Endothelial cell of umbilical vein (primary cell): ENCODE results near the gene GALNT10. TPM values are rescaled to one million over a fixed set of nuclear protein-coding genes. Genes with fewer than 3 reads are reported as not detected.

Source experiments
- BruUV-seq: library from RNA; stranded (reverse); fragments of 400-500 nt; replicated peaks from 2 replicates; lab custom pipeline; 2021; lab: Mats Ljungman, UMichigan
- CTCF ChIA-PET: fragments of 300-600, 350-600 bp; sonication (Branson Sonifier 250); formaldehyde crosslinking; loops from one replicate; lab custom pipeline; 2021; ENCODE audit warnings: antibody characterized with exemption, inconsistent platforms; lab: Charles Lee
- POLR2A ChIA-PET: fragments of 300-600, 350-600 bp; sonication (Branson Sonifier 250); formaldehyde crosslinking; loops from one replicate; lab custom pipeline; 2021; ENCODE audit warnings: antibody characterized with exemption, inconsistent platforms; lab: Charles Lee
- DNase-seq: peaks from one replicate; pipeline ENCODE4 v3.0.0-alpha.2; 2011; ENCODE audit warnings: low read depth, low spot score
- FAIRE-seq: peaks from 2 replicates; lab custom pipeline; 2011; peaks lifted over from hg19 to GRCh38; lab: Jason Lieb, UNC
- H2AFZ ChIP-seq: 2 replicates; pipeline ENCODE4 v1.6.0; 2012; ENCODE audit warnings: low read depth, low read length, control low read depth, inconsistent platforms
- H3K27ac ChIP-seq: 2 replicates; pipeline ENCODE4 v1.5.1; 2011; ENCODE audit warnings: low read depth, mild to moderate bottlenecking, control low read depth, low read length, moderate library complexity; ENCODE audit not compliant: insufficient read depth
- H3K27me3 ChIP-seq, 2 experiments: 2 replicates each; pipeline versions ENCODE4 v1.6.0 to v1.6.1; 2011; ENCODE audit warnings: low read length in 2 of 2, mixed read lengths in 1 of 2; ENCODE audit not compliant: control insufficient read depth in 2 of 2, insufficient read depth in 2 of 2
- H3K36me3 ChIP-seq, 2 experiments: 2 replicates in 1 of 2; 3 replicates in 1 of 2; pipeline ENCODE4 v1.5.1; 2011; ENCODE audit warnings: low read length in 2 of 2, mild to moderate bottlenecking in 1 of 2, moderate library complexity in 1 of 2; ENCODE audit not compliant: control insufficient read depth in 2 of 2, insufficient read depth in 2 of 2; ENCODE audit errors: extremely low read depth in 1 of 2
- H3K4me1 ChIP-seq: 3 replicates; pipeline ENCODE4 v1.5.1; 2011; ENCODE audit warnings: mild to moderate bottlenecking, low read length; ENCODE audit not compliant: control insufficient read depth, insufficient read depth; ENCODE audit errors: extremely low read depth
- H3K4me2 ChIP-seq: 2 replicates; pipeline ENCODE4 v1.6.1; 2011; ENCODE audit warnings: low read length, control low read depth, mixed read lengths; ENCODE audit not compliant: insufficient read depth
- H3K4me3 ChIP-seq, 3 experiments: fragments of 200-600 bp in 1 of 3; sonication (generic), shearing (Covaris generic) in 1 of 3; replicated peaks in 1 of 3; 2 replicates each; pipeline ENCODE4 v1.5.1; 2011 to 2016; ENCODE audit warnings: control low read depth in 3 of 3, low read length in 3 of 3, mild to moderate bottlenecking in 2 of 3, inconsistent platforms in 1 of 3, low read depth in 1 of 3, moderate library complexity in 1 of 3; ENCODE audit not compliant: insufficient read depth in 1 of 3
- H3K79me2 ChIP-seq: 2 replicates; pipeline ENCODE4 v1.6.0; 2012; ENCODE audit warnings: low read length, inconsistent platforms; ENCODE audit not compliant: control insufficient read depth, insufficient read depth
- H3K9ac ChIP-seq: replicated peaks from 2 replicates; pipeline ENCODE3; 2011; ENCODE audit warnings: low read length, control low read depth; ENCODE audit not compliant: insufficient read depth; ENCODE audit errors: extremely low read depth
- H3K9me1 ChIP-seq: replicated peaks from 3 replicates; pipeline ENCODE4 v1.6.0; 2011; ENCODE audit warnings: mild to moderate bottlenecking, low read length; ENCODE audit not compliant: control insufficient read depth, insufficient read depth; ENCODE audit errors: extremely low read depth
- H3K9me3 ChIP-seq: replicated peaks from 2 replicates; pipeline ENCODE4 v1.5.1; 2012; ENCODE audit warnings: low read length, inconsistent platforms; ENCODE audit not compliant: control insufficient read depth, insufficient read depth
- H4K20me1 ChIP-seq: replicated peaks from 2 replicates; pipeline ENCODE3; 2011; ENCODE audit warnings: mild to moderate bottlenecking, low read length; ENCODE audit not compliant: control insufficient read depth, insufficient read depth; ENCODE audit errors: extremely low read depth
- EZH2 ChIP-seq: IDR thresholded peaks from 2 replicates; pipeline ENCODE4 v1.6.1; 2012; ENCODE audit warnings: borderline replicate concordance, low read depth, mild to moderate bottlenecking, moderate library complexity, low read length, inconsistent platforms; ENCODE audit not compliant: severe bottlenecking
- FOS ChIP-seq: IDR thresholded peaks from 2 replicates; pipeline ENCODE4 v1.6.1; 2011; ENCODE audit warnings: mild to moderate bottlenecking, low read length, moderate library complexity, borderline replicate concordance; ENCODE audit not compliant: insufficient read depth
- GATA2 ChIP-seq: IDR thresholded peaks from 2 replicates; pipeline ENCODE4 v1.7.0; 2011; ENCODE audit warnings: low read depth, mild to moderate bottlenecking, moderate library complexity, mixed read lengths, low read length; ENCODE audit not compliant: insufficient read length, insufficient read depth
- JUN ChIP-seq: IDR thresholded peaks from 2 replicates; pipeline ENCODE4 v1.6.1; 2011; ENCODE audit warnings: borderline replicate concordance, low read depth; ENCODE audit not compliant: insufficient read length, insufficient read depth
- MAX ChIP-seq: IDR thresholded peaks from 2 replicates; pipeline ENCODE4 v1.6.1; 2011; ENCODE audit not compliant: insufficient read depth, insufficient read length
- MYC ChIP-seq: IDR thresholded peaks from one replicate; pipeline ENCODE4 v1.6.1; 2011; ENCODE audit warnings: mild to moderate bottlenecking, low read depth, low read length
- POLR2A ChIP-seq: IDR thresholded peaks from 2 replicates; pipeline ENCODE4 v1.6.1; 2012; ENCODE audit warnings: low read depth, mild to moderate bottlenecking, control low read depth, low read length
- POLR2AphosphoS5 ChIP-seq: IDR thresholded peaks from 2 replicates; pipeline ENCODE4 v1.6.1; 2012; ENCODE audit warnings: low read depth, mild to moderate bottlenecking, control low read depth, low read length, moderate library complexity; ENCODE audit not compliant: insufficient read depth
- dilution Hi-C: fragments of 300-500 bp; cut with MboI; formaldehyde crosslinking; loops from one replicate; pipeline ENCODE4 v1.15.0; 2019; ENCODE audit warnings: low sequenced_read_pairs; ENCODE audit not compliant: extremely low pct_ligation_motif_present
- intact Hi-C: fragments of 100-400 bp; cut with micrococcal nuclease; formaldehyde crosslinking; loops from one replicate; pipeline ENCODE4 v1.10.0; 2022
- polyA plus RNA-seq, 4 experiments: library from polyadenylated mRNA; depleted of rRNA in 3 of 4; stranded (reverse) in 3 of 4; unstranded in 1 of 4; fragments of >200 nt; gene quantifications; 2 replicates each; pipeline versions ENCODE4 v1.2.1 to v1.2.3, GENCODE V29; 2011 to 2012; ENCODE audit warnings: missing spikeins in 1 of 4
- total RNA-seq: library from RNA; stranded (reverse); gene quantifications from 2 replicates; pipeline ENCODE4 v1.2.3, GENCODE V29; 2021
- TF ChIP-seq, protein P1 (sequence below), 2 donors: IDR thresholded peaks; 1 replicate in 1 of 2; 2 replicates in 1 of 2; pipeline ENCODE4 v1.5.1; 2011; ENCODE audit warnings: low read length in 2 of 2, mild to moderate bottlenecking in 2 of 2, moderate library complexity in 2 of 2, control low read depth in 1 of 2, inconsistent platforms in 1 of 2, low read depth in 1 of 2; ENCODE audit not compliant: insufficient read depth in 1 of 2; ENCODE audit errors: extremely low read depth in 1 of 2

The GALNT10 gene
- total and polyA plus RNA-seq, 2 donors (not counting 3 experiments of a cell fraction or from before 2014, with no cell fraction given): 70.2 to 77.6 TPM

DNA sequence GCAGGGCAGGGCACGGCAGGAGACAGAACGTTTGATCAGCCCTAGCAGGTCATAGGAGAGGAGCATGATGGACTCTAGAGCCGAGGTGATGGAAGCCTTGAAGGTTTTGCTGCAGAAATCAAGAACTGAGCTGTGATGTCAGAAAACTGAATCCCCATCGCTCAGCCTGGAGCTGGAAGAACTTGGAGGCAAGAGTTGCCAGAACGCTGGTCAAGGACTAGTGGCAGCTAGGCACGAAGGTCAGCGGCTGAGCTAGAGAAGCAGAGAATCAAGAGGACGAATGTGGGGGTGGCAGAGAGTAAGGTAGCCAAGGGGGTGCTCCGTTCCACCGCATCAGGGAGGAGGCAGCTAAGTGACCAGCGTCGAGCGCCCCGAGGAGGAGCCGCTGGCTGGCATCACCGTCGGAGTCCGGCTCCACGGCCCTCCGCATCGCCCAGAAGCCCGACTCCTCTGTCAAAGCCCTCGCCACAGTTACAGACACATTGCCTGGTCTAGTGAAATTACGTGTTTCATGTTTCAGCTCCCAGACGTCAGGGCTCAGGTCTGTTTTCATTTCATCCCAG is 1.2 kb upstream of the GALNT10 start:
- H3K9me1 ChIP-seq: no peaks in the 10 kb centered on the region
- H3K79me2 ChIP-seq: peaks cover 12% of the 10 kb centered on the region
- peak overlapping the region; percentile 80 for H2AFZ ChIP-seq
- peak; percentile 29 for TF ChIP-seq EZH2
- TF ChIP-seq MYC: no peak
- peak; percentile 8 for DNase-seq
- intact Hi-C loops (loop anchor here (2.0 kb wide), 1 partner anchor 215 kb away; no protein-coding TSS in a partner anchor), dilution Hi-C loops (no loop called here)
- no peaks in the 10 kb centered on the region for H3K36me3 ChIP-seq
- POLR2A ChIA-PET: interaction anchor here (0.6 to 2.3 kb wide), 5 partner anchors 13 to 208 kb away, joined by 4 to 12 read pairs (median 4); no protein-coding TSS in a partner anchor
- CTCF ChIA-PET: interaction anchor here (0.8 to 5.7 kb wide), 17 partner anchors 9 to 233 kb away, joined by 3 to 100 read pairs (median 6); no protein-coding TSS in a partner anchor
- no TSS peak for BruUV-seq
- H3K27me3 ChIP-seq: no peaks in the 10 kb centered on the region
- no peaks in the 10 kb centered on the region for H4K20me1 ChIP-seq
- peak overlapping the region; percentile 70 for H3K4me2 ChIP-seq
- no peak overlapping the region for H3K27ac ChIP-seq
- peak overlapping the region; percentile 66 for H3K9ac ChIP-seq
- H3K4me1 ChIP-seq: peaks cover 18% of the 10 kb centered on the region
- peak; percentile 66 for FAIRE-seq
- H3K9me3 ChIP-seq: no peaks in the 10 kb centered on the region
- peak overlapping the region; percentile 51 to 80 (median 56) for H3K4me3 ChIP-seq

- Histone ChIP-seq H3K4me3 (peak overlapping the region; percentile 51 to 80 (median 56)), H4K20me1 (no peaks in the 10 kb centered on the region), H3K9me3 (no peaks in the 10 kb centered on the region), H3K79me2 (peaks cover 12% of the 10 kb centered on the region), H3K9me1 (no peaks in the 10 kb centered on the region), H3K27ac (peak overlapping the region; percentile 61), H2AFZ (peak overlapping the region; percentile 80), H3K9ac (peak overlapping the region; percentile 66), H3K4me1 (peaks cover 19% of the 10 kb centered on the region), H3K27me3 (no peaks in the 10 kb centered on the region), H3K36me3 (no peaks in the 10 kb centered on the region), H3K4me2 (peak overlapping the region; percentile 70)
- BruUV-seq: no TSS peak
- peak; percentile 55 for DNase-seq
- POLR2A ChIA-PET: interaction anchor here (0.5 to 2.3 kb wide), 10 partner anchors 9 to 493 kb away, joined by 3 to 12 read pairs (median 4); partner anchors contain the start of genes FAM114A2 and MFAP3
- intact Hi-C loops: loop anchor here (1.0 to 5.0 kb wide), 4 partner anchors 117 to 215 kb away; no protein-coding TSS in a partner anchor
- dilution Hi-C loops: no loop called here
- TF ChIP-seq MYC: no peak
- TF ChIP-seq POLR2AphosphoS5: peak; percentile 18
- no peak for TF ChIP-seq MAX
- no peak for TF ChIP-seq GATA2
- peak; percentile 10 for TF ChIP-seq FOS
- TF ChIP-seq EZH2: peak; percentile 38
- no peak for TF ChIP-seq JUN
- TF ChIP-seq, protein P1, sequence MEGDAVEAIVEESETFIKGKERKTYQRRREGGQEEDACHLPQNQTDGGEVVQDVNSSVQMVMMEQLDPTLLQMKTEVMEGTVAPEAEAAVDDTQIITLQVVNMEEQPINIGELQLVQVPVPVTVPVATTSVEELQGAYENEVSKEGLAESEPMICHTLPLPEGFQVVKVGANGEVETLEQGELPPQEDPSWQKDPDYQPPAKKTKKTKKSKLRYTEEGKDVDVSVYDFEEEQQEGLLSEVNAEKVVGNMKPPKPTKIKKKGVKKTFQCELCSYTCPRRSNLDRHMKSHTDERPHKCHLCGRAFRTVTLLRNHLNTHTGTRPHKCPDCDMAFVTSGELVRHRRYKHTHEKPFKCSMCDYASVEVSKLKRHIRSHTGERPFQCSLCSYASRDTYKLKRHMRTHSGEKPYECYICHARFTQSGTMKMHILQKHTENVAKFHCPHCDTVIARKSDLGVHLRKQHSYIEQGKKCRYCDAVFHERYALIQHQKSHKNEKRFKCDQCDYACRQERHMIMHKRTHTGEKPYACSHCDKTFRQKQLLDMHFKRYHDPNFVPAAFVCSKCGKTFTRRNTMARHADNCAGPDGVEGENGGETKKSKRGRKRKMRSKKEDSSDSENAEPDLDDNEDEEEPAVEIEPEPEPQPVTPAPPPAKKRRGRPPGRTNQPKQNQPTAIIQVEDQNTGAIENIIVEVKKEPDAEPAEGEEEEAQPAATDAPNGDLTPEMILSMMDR (IDR thresholded peaks at IDR 0.05; ENCODE audit: extremely low read depth in 1 of 2, insufficient read depth in 1 of 2, low read depth in 1 of 2, low read length in 2 of 2): peak; percentile 49 to 69
- TF ChIP-seq POLR2A: peak; percentile 56
- peak; percentile 78 for FAIRE-seq
- CTCF ChIA-PET: interaction anchor here (0.7 to 5.7 kb wide), 24 partner anchors 9 to 232 kb away, joined by 3 to 100 read pairs (median 5); no protein-coding TSS in a partner anchor
Measured at GRCh38 chr5:154189819-154190594, 526 bp upstream of the GALNT10 start.
